Colonic mucosa (tissue), 4 donors: ENCODE results near the gene FDCSP. TPM values are rescaled to one million over a fixed set of nuclear protein-coding genes. Genes with fewer than 3 reads are reported as not detected.
A peak's percentile ranks its signal among the peaks of the same experiment; 100 is the strongest.
"Not testable (repeated sequence)": the region's sequence is repeated elsewhere in the genome, so short reads cannot be mapped to it uniquely, and the experiment has no call there.

Experiments used
- DNase-seq: peaks from one replicate; pipeline ENCODE4 v3.0.0-alpha.2; 2020
- H3K27ac ChIP-seq: fragments of 200-600 bp; one replicate; pipeline ENCODE4 v1.8.0; 2021
- H3K27me3 ChIP-seq: fragments of 200-600 bp; one replicate; pipeline ENCODE4 v1.8.0; 2021
- H3K36me3 ChIP-seq: fragments of 200-600 bp; one replicate; pipeline ENCODE4 v1.8.0; 2021
- H3K4me1 ChIP-seq: fragments of 200-600 bp; one replicate; pipeline ENCODE4 v1.8.0; 2021; ENCODE audit warnings: mild to moderate bottlenecking
- H3K4me3 ChIP-seq: fragments of 200-600 bp; one replicate; pipeline ENCODE4 v1.8.0; 2021
- H3K9ac ChIP-seq, 2 donors: one replicate each; pipeline ENCODE4 v1.7.0; 2013; ENCODE audit warnings: control low read depth in 2 of 2, low read depth in 2 of 2, low read length in 2 of 2
- H3K9me3 ChIP-seq: fragments of 200-600 bp; one replicate; pipeline ENCODE4 v1.8.0; 2021
- CTCF ChIP-seq: fragments of 200-600 bp; IDR thresholded peaks from one replicate; pipeline ENCODE4 v1.8.0; 2022; ENCODE audit warnings: antibody characterized with exemption, mild to moderate bottlenecking
- intact Hi-C: fragments of 100-400 bp; cut with DNase I; formaldehyde crosslinking; loops from one replicate; pipeline ENCODE4 v1.14.1; 2022
- total RNA-seq, 2 donors: library from RNA; stranded (reverse); fragmentation: NEBNext Ultra II Directional in 1 of 2; extraction: Animal tissue kit (Norgen Biotek cat#: 25700) in 1 of 2; gene quantifications; one replicate each; pipeline ENCODE4 v1.2.1, GENCODE V29; 2021
- donor health status: healthy.
- donor health status: DM: no; HTN: no; CAD: no.
- donor health status: DM: no; HTN: no; CAD: no.

Gene FDCSP
- total RNA-seq, 2 donors from 2014 or later: 0.49 TPM; not detected in 1

- Histone ChIP-seq H3K27ac (no peak overlapping the region), H3K9ac (no peak overlapping the region), H3K4me3 (no peak overlapping the region), H3K4me1 (no peaks in the 10 kb centered on the region), H3K36me3 (no peaks in the 10 kb centered on the region), H3K27me3 (no peaks in the 10 kb centered on the region), H3K9me3 (no peaks in the 10 kb centered on the region)
- DNase-seq: no peak
- TF ChIP-seq CTCF: no peak
- intact Hi-C loops: no loop called here
These were observed 34.3 kb upstream of the FDCSP start for GRCh38 chr4:70191647-70192046.

- Histone ChIP-seq H3K27ac (no peak overlapping the region), H3K9ac (no peak overlapping the region), H3K4me3 (no peak overlapping the region), H3K4me1 (no peaks in the 10 kb centered on the region), H3K27me3 (no peaks in the 10 kb centered on the region), H3K36me3 (no peaks in the 10 kb centered on the region), H3K9me3 (no peaks in the 10 kb centered on the region)
- DNase-seq: no peak
- no peak for TF ChIP-seq CTCF
- intact Hi-C loops: no loop called here
These were observed 33.0 kb upstream of the FDCSP start for GRCh38 chr4:70192895-70193294.

GRCh38 chr4:70195425-70195824 lies 30.5 kb upstream of the FDCSP start, which contains the start of gene ODAM:
ODAM (plus strand) TSS chr4:70195725; CDS start chr4:70196544, 819 bp downstream.
- Histone ChIP-seq H3K27me3 (no peaks in the 10 kb centered on the region), H3K4me1 (no peaks in the 10 kb centered on the region), H3K36me3 (no peaks in the 10 kb centered on the region), H3K27ac (no peak within 1 kb of the TSS), H3K9me3 (no peaks in the 10 kb centered on the region), H3K9ac (no peak within 1 kb of the TSS), H3K4me3 (no peak within 1 kb of the TSS)
- no peak for TF ChIP-seq CTCF
- no peak for DNase-seq
- intact Hi-C loops: no loop called here

- H3K9ac ChIP-seq: no peak overlapping the region
- no peak overlapping the region for H3K4me3 ChIP-seq
- H3K4me1 ChIP-seq: no peaks in the 10 kb centered on the region
- H3K36me3 ChIP-seq: no peaks in the 10 kb centered on the region
- H3K9me3 ChIP-seq: no peaks in the 10 kb centered on the region
- H3K27me3 ChIP-seq: no peaks in the 10 kb centered on the region
- intact Hi-C loops: no loop called here
- no peak for DNase-seq
- no peak for TF ChIP-seq CTCF
- no peak overlapping the region for H3K27ac ChIP-seq
These were observed 29.1 kb upstream of the FDCSP start for GRCh38 chr4:70196857-70197256.

GRCh38 chr4:70197842-70198241 lies 28.1 kb upstream of the FDCSP start:
- H3K36me3 ChIP-seq: no peaks in the 10 kb centered on the region
- H3K9me3 ChIP-seq: no peaks in the 10 kb centered on the region
- intact Hi-C loops: no loop called here
- TF ChIP-seq CTCF: no peak
- peak; percentile 18 for DNase-seq
- H3K4me1 ChIP-seq: no peaks in the 10 kb centered on the region
- no peak overlapping the region for H3K4me3 ChIP-seq
- H3K27me3 ChIP-seq: no peaks in the 10 kb centered on the region
- H3K9ac ChIP-seq: no peak overlapping the region
- H3K27ac ChIP-seq: no peak overlapping the region

- intact Hi-C loops: no loop called here
- Histone ChIP-seq H3K27me3 (no peaks in the 10 kb centered on the region), H3K27ac (no peak overlapping the region), H3K9ac (no peak overlapping the region), H3K9me3 (no peaks in the 10 kb centered on the region), H3K36me3 (no peaks in the 10 kb centered on the region), H3K4me1 (no peaks in the 10 kb centered on the region), H3K4me3 (no peak overlapping the region)
- no peak for DNase-seq
- TF ChIP-seq CTCF: no peak
These were observed 22.3 kb upstream of the FDCSP start for GRCh38 chr4:70203601-70204000.

GRCh38 chr4:70212752-70213151 lies 13.2 kb upstream of the FDCSP start:
- H3K36me3 ChIP-seq, H3K27ac ChIP-seq, H3K9ac ChIP-seq, intact Hi-C loops, H3K4me1 ChIP-seq, H3K27me3 ChIP-seq, H3K9me3 ChIP-seq, H3K4me3 ChIP-seq: not testable (repeated sequence)
- peak; percentile 16 for DNase-seq

- intact Hi-C loops, H3K9ac ChIP-seq, DNase-seq, H3K9me3 ChIP-seq, H3K36me3 ChIP-seq, H3K4me1 ChIP-seq, H3K27me3 ChIP-seq, H3K4me3 ChIP-seq, H3K27ac ChIP-seq: not testable (repeated sequence)
These were observed 9.8 kb upstream of the FDCSP start for GRCh38 chr4:70216109-70216508.
